GM21390 (cell line): ENCODE measurements around the gene NCOA5.

Experiments
- ATAC-seq: cut with Tn5 transposase; IDR thresholded peaks from one replicate; pipeline ENCODE4 v1.9.1; 2021; ENCODE audit not compliant: unreplicated experiment

Gene NCOA5

GRCh38 chr20:46063151-46063550 is 26.6 kb downstream of the NCOA5 start:
- ATAC-seq: no peak

GRCh38 chr20:46062621-46063020 is 27.1 kb downstream of the NCOA5 start:
- no peak for ATAC-seq

DNA sequence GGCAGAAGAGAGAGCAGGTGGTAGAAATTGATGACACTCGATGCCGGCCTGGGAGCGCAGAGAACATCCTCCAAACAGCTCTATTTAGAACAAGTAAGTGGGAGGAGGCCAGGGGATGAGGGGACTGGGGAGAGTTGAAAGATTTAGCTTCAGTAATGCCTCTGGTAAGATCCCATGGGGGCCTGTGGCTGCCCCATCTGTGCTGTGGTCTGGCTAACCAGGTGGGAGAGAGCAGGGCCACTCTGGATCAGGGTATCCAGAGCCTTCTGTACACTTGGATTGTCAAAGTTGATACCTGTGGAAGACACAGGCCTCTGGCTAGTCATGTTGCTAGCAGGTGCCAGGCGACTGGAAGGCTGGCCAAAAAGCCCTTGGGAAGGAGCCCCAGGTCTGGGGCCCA is 27.6 kb downstream of the NCOA5 start:
- no peak for ATAC-seq

DNA sequence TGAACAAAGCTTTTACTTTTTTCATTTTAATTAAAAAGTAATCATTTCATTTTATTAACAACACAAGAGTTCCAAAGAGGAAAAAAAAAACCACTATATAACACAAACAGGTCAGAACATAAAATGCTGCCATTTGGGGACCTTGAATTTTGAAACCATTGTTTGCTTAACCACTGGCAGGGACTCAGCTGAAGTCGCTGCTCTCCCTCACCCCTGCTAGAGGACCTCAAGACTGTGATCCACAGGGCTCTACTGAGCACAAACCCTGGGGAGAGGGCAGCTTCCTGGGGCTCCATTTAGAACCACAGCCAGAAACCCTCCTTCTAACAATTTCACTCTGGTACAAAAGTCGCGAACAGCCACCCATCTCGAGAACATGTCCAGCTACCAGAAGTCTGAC is 28.8 kb downstream of the NCOA5 start:
- no peak for ATAC-seq

DNA sequence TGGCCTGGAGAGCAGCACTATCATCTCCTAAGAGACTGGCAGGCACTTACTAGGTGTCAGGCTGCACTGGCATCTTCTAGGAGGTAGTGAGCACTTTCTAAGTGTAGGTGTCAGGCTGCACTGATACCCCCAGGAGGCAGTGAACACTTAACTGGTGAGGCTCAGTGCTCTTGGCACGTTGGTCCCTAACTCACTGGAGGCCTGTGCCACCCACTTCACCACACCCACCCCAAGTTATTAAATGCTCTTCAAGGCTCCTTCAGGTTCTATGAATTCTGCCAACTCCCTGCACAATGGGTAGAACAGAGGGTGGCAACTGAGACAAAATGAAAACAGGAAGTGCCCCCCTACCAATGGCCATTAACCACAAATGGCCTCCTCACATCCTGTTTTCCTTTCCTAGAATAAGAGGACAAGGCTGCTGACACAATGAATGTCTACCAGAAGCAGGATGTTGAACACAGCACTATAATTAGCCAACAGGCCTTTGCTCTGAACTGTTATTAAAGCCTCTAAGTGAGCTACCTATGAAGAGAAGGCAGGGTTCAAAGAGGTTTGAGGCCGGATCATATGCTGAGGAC is 29.4 kb downstream of the NCOA5 start:
- ATAC-seq: no peak

DNA sequence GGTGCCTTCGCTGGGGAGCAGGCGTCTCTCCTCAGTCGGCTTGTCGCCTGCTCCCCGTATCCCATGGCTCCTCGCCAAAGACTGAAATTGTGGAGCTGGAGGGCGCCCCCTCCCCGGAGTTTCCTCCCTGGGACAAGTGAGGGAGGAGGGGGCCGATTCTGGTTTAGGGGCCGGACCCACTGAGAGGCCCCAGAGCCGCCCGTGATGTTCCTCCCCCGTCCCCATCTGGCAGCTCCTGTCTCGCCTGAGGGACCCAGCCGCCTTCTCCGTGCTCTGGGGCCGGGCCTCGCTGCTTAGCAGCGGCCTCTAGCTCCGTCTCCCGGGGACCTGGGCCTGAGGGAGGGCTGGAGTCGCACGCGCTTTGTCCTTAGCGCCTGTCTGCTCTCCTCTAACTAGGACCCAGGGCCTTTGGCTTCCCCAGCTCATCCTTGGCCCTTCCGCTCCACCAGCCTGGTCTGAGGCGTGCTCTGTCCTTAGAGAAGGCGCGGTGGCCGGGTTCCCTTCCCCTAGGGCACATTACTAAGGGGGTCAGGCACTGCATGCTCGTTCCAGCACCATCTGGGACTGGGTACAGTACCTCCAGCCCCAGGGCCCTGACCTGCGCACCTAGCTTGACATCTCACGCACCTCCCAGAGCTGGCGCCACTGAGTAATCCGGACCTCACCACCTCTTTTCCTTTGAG is 31.0 kb downstream of the NCOA5 start:
- no peak for ATAC-seq

DNA sequence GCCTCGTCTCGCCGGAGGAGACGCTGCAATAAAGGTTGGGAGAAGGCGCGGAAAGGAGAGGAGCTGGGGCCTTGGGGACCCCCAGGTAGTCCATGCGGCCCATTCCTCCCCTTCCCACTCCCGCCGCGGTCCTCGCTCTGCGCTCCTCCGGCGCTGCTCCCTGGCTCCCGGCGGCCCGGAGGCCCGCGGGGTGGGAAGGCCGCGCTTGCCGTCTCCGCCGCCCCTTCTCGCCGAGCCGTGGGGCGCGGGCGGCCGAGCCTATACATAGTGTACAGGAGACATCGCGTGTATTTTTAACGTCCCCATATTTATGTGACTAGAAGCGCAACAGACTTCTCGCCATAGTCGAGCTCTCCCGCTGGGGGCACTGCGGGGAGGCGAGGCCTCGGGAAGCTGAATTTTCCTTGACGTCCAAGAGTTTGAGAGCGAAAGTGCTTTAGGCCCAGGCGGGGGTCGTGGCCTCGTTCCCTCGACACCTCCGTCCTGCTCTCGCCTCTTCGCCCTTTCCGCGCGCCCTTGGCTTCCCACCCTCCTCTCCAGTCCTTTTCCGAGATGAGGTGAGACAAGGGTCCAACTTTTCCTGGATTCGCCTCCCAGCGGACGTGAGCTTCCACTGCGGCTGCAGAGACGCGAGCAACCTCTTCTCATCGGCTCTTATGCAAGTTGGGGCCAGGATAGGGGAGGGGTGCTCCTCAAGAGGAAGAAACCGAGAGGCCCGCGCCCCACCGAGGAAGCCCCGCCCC is 31.7 kb downstream of the NCOA5 start:
- no peak for ATAC-seq

GRCh38 chr20:46056970-46057855 is 32.5 kb downstream of the NCOA5 start:
- no peak for ATAC-seq

DNA sequence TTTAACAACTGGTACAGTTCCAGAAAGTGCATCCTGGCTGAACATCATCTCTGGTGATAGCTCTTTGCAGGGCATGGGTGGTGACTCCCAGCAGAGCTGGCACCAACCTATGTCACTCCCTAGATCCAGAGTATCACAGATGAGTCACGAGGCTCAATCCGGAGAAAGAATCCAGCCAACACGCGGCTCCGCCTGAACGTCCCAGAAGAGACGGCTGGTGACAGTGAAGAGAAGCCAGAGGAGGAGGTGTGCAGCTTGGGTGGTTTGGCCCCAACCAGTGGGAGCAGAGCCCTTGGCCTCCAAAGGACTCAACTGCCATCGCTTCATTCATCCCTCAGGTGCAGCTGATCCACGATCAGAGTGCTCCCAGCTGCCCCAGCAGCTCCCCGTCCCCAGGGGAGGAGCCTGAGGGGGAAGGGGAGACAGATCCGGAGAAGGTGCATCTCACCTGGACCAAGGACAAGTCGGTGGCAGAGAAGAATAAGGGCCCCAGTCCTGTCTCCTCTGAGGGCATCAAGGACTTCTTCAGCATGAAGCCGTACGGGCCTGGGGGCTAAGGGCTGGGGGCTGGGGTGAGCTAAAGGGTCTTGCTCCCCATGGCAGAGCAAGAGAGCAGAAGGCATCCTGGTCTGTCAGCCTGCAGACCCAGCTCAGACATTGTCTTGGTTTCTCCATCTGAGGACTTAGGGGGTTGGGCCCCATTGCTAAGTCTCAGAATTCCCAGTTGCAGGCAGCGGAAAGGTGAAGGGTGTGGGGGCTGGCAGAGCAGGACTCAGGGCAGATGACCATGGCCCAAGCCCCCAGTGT is 33.5 kb downstream of the NCOA5 start:
- ATAC-seq: no peak

GRCh38 chr20:46055269-46055668 is 34.5 kb downstream of the NCOA5 start:
- ATAC-seq: no peak

DNA sequence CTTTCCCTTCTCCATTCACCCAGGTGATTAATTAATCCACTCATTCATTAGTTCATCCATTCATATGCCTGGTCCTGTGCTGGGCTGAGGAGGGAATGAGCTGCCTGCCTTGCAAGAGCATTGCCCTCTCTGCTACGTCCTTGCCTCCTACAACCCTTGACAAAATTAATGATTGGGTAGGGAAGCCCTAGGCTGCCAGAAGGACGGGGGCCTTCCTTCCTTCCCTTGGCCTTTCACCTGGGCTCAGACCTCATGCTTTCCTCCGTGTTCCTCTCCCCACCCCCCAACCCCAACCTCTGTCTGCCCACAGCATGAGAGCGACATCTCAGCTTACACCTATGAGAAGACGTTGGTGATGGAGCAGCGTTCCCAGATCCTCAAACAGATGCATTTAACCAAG is 35.2 kb downstream of the NCOA5 start:
- no peak for ATAC-seq

DNA sequence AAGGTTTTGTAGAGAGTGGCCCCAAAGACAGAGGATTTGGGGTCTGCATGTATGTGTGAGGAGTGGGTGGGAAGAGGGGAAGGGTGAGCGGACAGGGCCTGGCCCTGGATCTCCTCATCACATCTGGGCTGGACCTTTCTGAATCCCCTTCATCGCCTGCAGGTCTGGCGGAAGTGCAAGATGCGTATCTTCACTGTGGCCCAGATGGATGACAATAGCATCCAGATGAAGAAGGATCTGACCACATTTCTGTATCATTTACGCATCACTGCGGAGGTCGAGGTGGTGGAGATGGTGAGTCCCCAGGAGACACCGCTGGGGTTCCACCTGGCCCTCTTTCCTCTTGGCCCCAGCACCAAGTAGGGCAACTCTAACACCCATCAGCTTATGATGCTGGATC is 36.3 kb downstream of the NCOA5 start:
- no peak for ATAC-seq

GRCh38 chr20:46051556-46052308 is 38.0 kb downstream of the NCOA5 start:
- no peak for ATAC-seq

DNA sequence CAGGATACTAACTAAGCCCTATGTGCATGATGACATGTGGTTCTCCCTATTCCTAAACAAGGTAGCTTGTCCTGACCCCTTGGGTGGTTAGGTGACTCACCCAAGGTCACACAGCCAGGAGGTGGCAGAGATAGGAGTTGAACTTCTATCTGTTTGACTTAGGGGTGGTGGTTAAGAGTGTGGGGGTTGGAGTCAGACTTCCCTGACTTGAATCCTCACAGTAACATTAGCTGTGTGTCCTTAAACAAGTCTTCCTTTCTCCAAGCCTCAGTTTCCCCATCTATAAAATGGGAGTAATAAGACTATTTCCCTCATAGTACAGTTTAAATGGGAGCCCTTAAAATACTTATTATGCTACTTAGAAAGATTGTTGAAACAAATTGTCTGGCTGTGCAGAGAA is 38.9 kb downstream of the NCOA5 start:
- no peak for ATAC-seq

- ATAC-seq: no peak
Measured at GRCh38 chr20:46050444-46050843, 39.3 kb downstream of the NCOA5 start.

GRCh38 chr20:46049815-46050214 is 39.9 kb downstream of the NCOA5 start:
- no peak for ATAC-seq

- ATAC-seq: no peak
Measured at GRCh38 chr20:46049190-46049589, 40.6 kb downstream of the NCOA5 start.

DNA sequence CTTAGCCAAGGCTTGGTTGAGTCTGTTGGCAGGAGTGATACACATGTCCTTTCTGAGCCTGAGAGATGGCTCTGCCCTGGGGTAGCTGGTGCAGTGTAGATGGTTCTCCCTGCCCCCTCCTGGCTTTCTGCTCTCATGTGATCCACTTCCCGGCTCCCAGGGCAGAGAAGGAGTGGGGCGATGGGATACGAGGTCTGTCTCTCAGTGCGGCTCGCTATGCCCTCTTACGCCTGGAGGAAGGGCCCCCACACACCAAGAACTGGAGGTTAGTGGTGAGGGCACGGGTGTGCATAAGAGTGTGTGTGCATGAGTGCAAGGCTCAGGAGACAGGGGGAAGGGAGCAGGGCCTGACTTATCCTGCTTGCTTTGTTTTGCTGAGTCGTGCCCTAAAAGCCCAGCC is 41.9 kb downstream of the NCOA5 start:
- ATAC-seq: no peak

GRCh38 chr20:46046588-46047310 is 43.0 kb downstream of the NCOA5 start:
- no peak for ATAC-seq
